ENCODE results near the gene SEMA6B. TPM values are rescaled to one million over a fixed set of nuclear protein-coding genes. Genes with fewer than 3 reads are reported as not detected.

SEMA6B gene
- total and polyA plus RNA-seq, 2 of the 8 experiments (the other 6 are each of a cell fraction or from before 2014, with no cell fraction given), result 31.3 to 54.4 TPM

DNA sequence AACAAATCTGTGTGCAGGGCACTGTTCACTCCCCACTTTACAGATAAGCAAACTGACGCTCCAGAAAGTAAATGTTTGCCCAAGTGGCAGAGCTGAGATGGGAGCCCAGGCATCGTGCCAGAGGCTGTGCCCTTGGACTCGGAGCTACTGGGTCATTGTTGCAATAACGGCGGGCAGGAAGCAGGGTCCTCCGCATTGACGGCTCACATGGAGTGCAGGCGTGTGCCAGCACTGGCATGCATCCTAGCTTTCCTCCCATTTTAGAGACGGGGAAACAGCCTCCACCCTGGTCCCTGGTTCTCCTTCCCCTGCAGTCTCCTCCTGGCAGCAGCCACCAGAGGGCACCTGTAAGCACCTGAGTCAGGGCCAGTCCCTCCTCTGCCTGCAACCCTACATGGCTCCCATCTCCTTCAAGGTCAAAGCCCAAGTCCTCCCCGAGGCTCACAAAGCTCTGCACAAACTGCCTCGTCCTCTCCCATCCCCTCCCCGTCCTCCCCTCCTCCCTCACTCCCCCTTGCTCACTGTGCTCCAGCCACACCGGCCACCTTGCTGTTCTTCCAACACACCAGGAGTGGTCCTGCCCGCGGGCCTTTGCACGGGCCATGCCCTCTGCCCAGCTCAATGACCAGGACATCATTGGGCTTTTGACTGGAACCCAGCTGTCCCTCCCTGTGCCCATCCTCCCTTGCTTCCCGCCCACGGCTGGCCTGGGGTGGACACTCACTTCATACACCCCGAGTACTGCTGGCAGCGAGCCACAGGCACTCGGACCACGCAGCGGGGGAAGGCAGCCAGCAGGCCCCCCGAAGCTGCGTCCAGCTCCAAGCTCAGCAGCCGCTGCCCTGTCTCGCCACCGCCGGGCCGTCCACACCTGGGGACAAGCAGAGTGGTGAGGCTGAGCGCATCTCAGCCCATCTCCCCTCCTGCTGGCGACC, 11.9 kb downstream of the SEMA6B start:
- Histone ChIP-seq H3K23ac (ENCODE audit: insufficient read length) (no peak overlapping the region), H3K9ac (replicated peaks in 1 of 4; ENCODE audit: extremely low read depth in 1 of 4, low read depth in 3 of 4, low read length in 3 of 4) (no peak overlapping the region), H3K27ac (ENCODE audit: low read depth, low read length) (no peak overlapping the region), H3K18ac (ENCODE audit: extremely low read depth, low read length) (no peak overlapping the region), H4K20me1 (replicated peaks in 1 of 2; ENCODE audit: control insufficient read depth in 1 of 2, insufficient read depth in 2 of 2, low read length in 2 of 2) (peaks cover 0 to 6% of the 10 kb centered on the region in 2 experiments), H3K23me2 (ENCODE audit: low read depth, low read length) (no peaks in the 10 kb centered on the region), H2BK20ac (ENCODE audit: low read length) (no peak overlapping the region), H3K27me3 (replicated peaks in 1 of 4; ENCODE audit: control insufficient read depth in 3 of 4, extremely low read depth in 1 of 4, insufficient read depth in 3 of 4, low read length in 3 of 4) (no peaks in the 10 kb centered on the region), H3K56ac (replicated peaks; ENCODE audit: insufficient read length, low read depth, low read length) (no peak overlapping the region), H3K4me2 (ENCODE audit: insufficient read depth in 1 of 2, low read depth in 2 of 2, low read length in 2 of 2) (no peak overlapping the region), H3K14ac (ENCODE audit: insufficient read length) (no peak overlapping the region), H2BK120ac (replicated peaks; ENCODE audit: low read depth, low read length) (no peak overlapping the region), H3K4ac (replicated peaks; ENCODE audit: insufficient read length, low read depth, low read length) (no peak overlapping the region), H4K5ac (ENCODE audit: insufficient read length, low read depth, low read length) (no peak overlapping the region), H2AK5ac (ENCODE audit: low read depth, low read length) (no peak overlapping the region), H2BK15ac (ENCODE audit: low read length) (no peak overlapping the region), H2BK5ac (ENCODE audit: low read depth, low read length) (no peak overlapping the region), H3K79me2 (ENCODE audit: control insufficient read depth in 1 of 2, insufficient read depth in 2 of 2, low read length in 2 of 2) (no peaks in the 10 kb centered on the region), H4K8ac (ENCODE audit: extremely low read depth, insufficient read depth, low read length) (no peak overlapping the region), H3K79me1 (ENCODE audit: low read depth, low read length) (no peaks in the 10 kb centered on the region), H2AFZ (ENCODE audit: low read length) (no peak overlapping the region), H2BK12ac (ENCODE audit: low read depth, low read length) (no peak overlapping the region), H3K4me3 (ENCODE audit: extremely low read depth in 1 of 4, insufficient read depth in 2 of 4, low read depth in 3 of 4, low read length in 4 of 4) (no peak overlapping the region), H3K9me3 (ENCODE audit: insufficient read depth in 2 of 2, low read depth in 1 of 2, low read length in 1 of 2) (no peaks in the 10 kb centered on the region), H3K4me1 (replicated peaks in 1 of 4; ENCODE audit: control insufficient read depth in 3 of 4, insufficient read depth in 4 of 4, low read length in 3 of 4) (no peaks in the 10 kb centered on the region; a peak in 1 of 7 replicates), H4K91ac (replicated peaks; ENCODE audit: insufficient read length, low read length) (no peak overlapping the region), H3K36me3 (ENCODE audit: control insufficient read depth in 2 of 4, insufficient read depth in 4 of 4, low read length in 3 of 4) (peaks cover 0 to 29% (median 13%) of the 10 kb centered on the region in 4 experiments; a peak in 7 of 8 replicates)
- POLR2A ChIA-PET (ENCODE audit: partially characterized antibody), result interaction anchor here (0.7 to 1.8 kb wide), 5 partner anchors 9 to 364 kb away, joined by 3 to 4 read pairs (median 3); partner anchors contain the start of gene PLIN4
- FAIRE-seq, result no peak
- CTCF ChIA-PET (ENCODE audit: partially characterized antibody), result interaction anchor here (0.6 to 3.6 kb wide), 16 partner anchors 8 to 1937 kb away, joined by 3 to 22 read pairs (median 4); partner anchors contain the start of genes PLIN5 and SEMA6B
- no peak for TF ChIP-seq RFX5 (IDR thresholded peaks at IDR 0.05; ENCODE audit: borderline replicate concordance, low read depth, low read length)
- TF ChIP-seq, protein P1, sequence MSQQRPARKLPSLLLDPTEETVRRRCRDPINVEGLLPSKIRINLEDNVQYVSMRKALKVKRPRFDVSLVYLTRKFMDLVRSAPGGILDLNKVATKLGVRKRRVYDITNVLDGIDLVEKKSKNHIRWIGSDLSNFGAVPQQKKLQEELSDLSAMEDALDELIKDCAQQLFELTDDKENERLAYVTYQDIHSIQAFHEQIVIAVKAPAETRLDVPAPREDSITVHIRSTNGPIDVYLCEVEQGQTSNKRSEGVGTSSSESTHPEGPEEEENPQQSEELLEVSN (IDR thresholded peaks at IDR 0.05), result no peak
- TF ChIP-seq CTCF (IDR thresholded peaks at IDR 0.05; ENCODE audit: control extremely low read depth in 1 of 3, insufficient read depth in 1 of 3, low read depth in 1 of 3, low read length in 3 of 3), result peak; percentile 42 to 79 (median 65)
- peak; percentile 96 for TF ChIP-seq KDM1A (IDR thresholded peaks at IDR 0.05; ENCODE audit: borderline replicate concordance, low read length)
- TF ChIP-seq RAD21 (IDR thresholded peaks at IDR 0.05 in 1 of 2, conservative IDR thresholded peaks at IDR 0.05 in 1 of 2; ENCODE audit: low read depth in 2 of 2, low read length in 2 of 2), result peak; percentile 9 to 22; a peak in 1 of 4 replicates
- no peak for DNase-seq (ENCODE audit: low read depth in 1 of 2, low spot score in 2 of 2)
- 86% methylated on average over 30 of the region's 32 CpGs; no CpG with 5 or more reads in 1 of the 2 experiments for WGBS, 2 experiments (ENCODE audit: extremely low coverage in 1 of 2, insufficient coverage in 1 of 2, insufficient read length in 1 of 2, insufficient replicate concordance in 2 of 2, low coverage in 1 of 2, low lambda C conversion rate in 2 of 2, missing lambda C conversion rate in 1 of 2)

All from H1 (cell line).